Activated T-helper 1 cell treated with Interleukin-2 at 50 U/mL for 16 hours (primary cell): Measurements from ENCODE around the gene FAM149B1.
"Not testable (repeated sequence)": the region's sequence is repeated elsewhere in the genome, so short reads cannot be mapped to it uniquely, and the experiment has no call there.

ENCODE experiments used
- DNase-seq: peaks from one replicate; pipeline ENCODE4 v3.0.0-alpha.2; 2020; ENCODE audit warnings: low read depth

FAM149B1 gene

GRCh38 chr10:73167783-73168464 is at the start of gene FAM149B1, which contains the start of gene ECD:
TSS of gene FAM149B1 (plus strand) at chr10:73168119. CDS start at chr10:73168340, 221 bp downstream.
TSS of gene ECD (minus strand) at chr10:73168008. CDS start at chr10:73163937, 4,071 bp downstream.
- DNase-seq = peak; percentile 83

- no peak for DNase-seq
Measured at GRCh38 chr10:73119457-73119856, 48.5 kb upstream of the FAM149B1 start.

- no peak for DNase-seq
Measured at GRCh38 chr10:73119952-73120351, 48.0 kb upstream of the FAM149B1 start.

- DNase-seq = no peak
Measured at GRCh38 chr10:73126343-73126742, 41.6 kb upstream of the FAM149B1 start.

- no peak for DNase-seq
Measured at GRCh38 chr10:73131301-73131700, 36.6 kb upstream of the FAM149B1 start.

GRCh38 chr10:73131913-73132686 is 35.8 kb upstream of the FAM149B1 start:
- no peak for DNase-seq

- no peak for DNase-seq
Measured at GRCh38 chr10:73134727-73135126, 33.2 kb upstream of the FAM149B1 start.

- no peak for DNase-seq
Measured at GRCh38 chr10:73136627-73137026, 31.3 kb upstream of the FAM149B1 start.

GRCh38 chr10:73139251-73139650 is 28.7 kb upstream of the FAM149B1 start:
- no peak for DNase-seq

- no peak for DNase-seq
Measured at GRCh38 chr10:73141603-73142002, 26.3 kb upstream of the FAM149B1 start.

- not testable (repeated sequence) for DNase-seq
Measured at GRCh38 chr10:73150633-73151413, 17.1 kb upstream of the FAM149B1 start.

- no peak for DNase-seq
Measured at GRCh38 chr10:73152009-73152408, 15.9 kb upstream of the FAM149B1 start.

GRCh38 chr10:73156054-73156453 is 11.9 kb upstream of the FAM149B1 start:
- no peak for DNase-seq

- DNase-seq = peak; percentile 29
Measured at GRCh38 chr10:73159038-73159648, 8.8 kb upstream of the FAM149B1 start.

- DNase-seq = no peak
Measured at GRCh38 chr10:73161079-73161478, 6.8 kb upstream of the FAM149B1 start.

- DNase-seq = no peak
Measured at GRCh38 chr10:73161662-73162061, 6.3 kb upstream of the FAM149B1 start.

GRCh38 chr10:73163096-73163495 is 4.8 kb upstream of the FAM149B1 start:
- DNase-seq = no peak

- DNase-seq = no peak
Measured at GRCh38 chr10:73166972-73167371, 947 bp upstream of the FAM149B1 start.

- DNase-seq = no peak
Measured at GRCh38 chr10:73167458-73167782, 499 bp upstream of the FAM149B1 start.

GRCh38 chr10:73168465-73168803 is 515 bp downstream of the FAM149B1 start:
- no peak for DNase-seq

- no peak for DNase-seq
Measured at GRCh38 chr10:73169320-73169719, 1.4 kb downstream of the FAM149B1 start.

GRCh38 chr10:73172867-73173266 is 4.9 kb downstream of the FAM149B1 start:
- DNase-seq = no peak
